ENCODE results near the gene PSD4. TPM values are rescaled to one million over a fixed set of nuclear protein-coding genes. Genes with fewer than 3 reads are reported as not detected.

Gene PSD4
- total RNA-seq, 2 experiments from 2014 or later, result 96.5 to 101 TPM

DNA sequence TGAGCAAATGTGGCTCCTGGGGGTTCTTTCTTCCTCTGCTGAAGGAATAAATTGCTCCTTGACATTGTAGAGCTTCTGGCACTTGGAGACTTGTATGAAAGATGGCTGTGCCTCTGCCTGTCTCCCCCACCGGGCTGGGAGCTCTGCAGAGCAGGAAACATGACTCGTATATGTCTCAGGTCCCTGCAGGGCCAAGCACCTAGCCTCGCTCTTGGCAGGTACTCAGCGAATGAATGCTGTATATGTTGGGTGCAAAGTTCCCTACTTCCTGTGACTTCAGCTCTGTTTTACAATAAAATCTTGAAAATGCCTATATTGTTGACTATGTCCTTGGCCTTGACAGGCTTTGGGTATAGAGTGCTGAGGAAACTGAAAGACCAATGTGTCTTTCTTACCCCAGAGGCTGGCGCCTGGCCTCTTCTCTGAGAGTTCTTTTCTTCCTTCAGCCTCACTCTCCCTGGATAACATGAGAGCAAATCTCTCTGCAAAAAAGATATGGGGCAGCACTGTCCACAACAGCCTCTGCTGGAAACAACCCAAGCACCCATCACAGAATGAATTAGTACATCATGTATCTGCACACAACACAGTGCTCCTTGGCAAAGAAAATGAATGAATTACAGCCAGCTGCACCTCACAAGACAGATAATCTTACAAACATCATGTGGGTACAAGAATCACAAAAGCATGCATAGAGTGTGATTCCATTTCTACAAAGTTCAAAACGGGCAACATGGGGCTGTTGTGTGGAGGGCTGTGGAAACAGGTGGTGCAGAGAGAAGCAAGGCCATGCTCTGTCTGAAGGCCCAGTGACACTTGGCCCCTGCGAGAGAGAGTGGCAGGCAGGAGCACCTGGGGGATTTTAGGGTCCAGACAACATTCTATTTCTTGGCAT is 39.8 kb upstream of the PSD4 start:
- Histone ChIP-seq H3K36me3 (ENCODE audit: insufficient read depth, low read length) (no peaks in the 10 kb centered on the region), H3K4me3 (ENCODE audit: low read length) (no peak overlapping the region), H3K27ac (ENCODE audit: low read depth in 1 of 2, low read length in 2 of 2) (no peak overlapping the region), H3K27me3 (ENCODE audit: control insufficient read depth in 1 of 2, insufficient read depth in 2 of 2, low read length in 2 of 2) (no peaks in the 10 kb centered on the region), H3K4me1 (ENCODE audit: insufficient read depth, low read length) (peaks cover 7% of the 10 kb centered on the region), H3K9me3 (ENCODE audit: control insufficient read depth in 1 of 2, insufficient read depth in 1 of 2, low read length in 2 of 2) (no peaks in the 10 kb centered on the region)
- peaks cover 23% of the 10 kb centered on the region for H3K4me1 Mint-ChIP-seq (ENCODE audit: low read depth)
- H3K9me3 Mint-ChIP-seq, result no peaks in the 10 kb centered on the region
- no peak overlapping the region for H3K4me3 Mint-ChIP-seq
- H3K27ac Mint-ChIP-seq, result no peak overlapping the region
- H3K27me3 Mint-ChIP-seq, result no peaks in the 10 kb centered on the region
- intact Hi-C loops (cut with DNase I, micrococcal nuclease), result loop anchor here in 1 of 2 experiments (10.0 kb wide), 1 partner anchor 149 kb away; no protein-coding TSS in a partner anchor
- ChIA-PET CTCF (interaction anchor here (1.3 to 2.6 kb wide), 2 partner anchors 70 to 256 kb away, joined by 3 to 8 read pairs; no protein-coding TSS in a partner anchor), POLR2A (interaction anchor here (1.2 kb wide), 1 partner anchor 65 kb away, joined by 3 read pairs; no protein-coding TSS in a partner anchor)
- TF ChIP-seq, protein P1, sequence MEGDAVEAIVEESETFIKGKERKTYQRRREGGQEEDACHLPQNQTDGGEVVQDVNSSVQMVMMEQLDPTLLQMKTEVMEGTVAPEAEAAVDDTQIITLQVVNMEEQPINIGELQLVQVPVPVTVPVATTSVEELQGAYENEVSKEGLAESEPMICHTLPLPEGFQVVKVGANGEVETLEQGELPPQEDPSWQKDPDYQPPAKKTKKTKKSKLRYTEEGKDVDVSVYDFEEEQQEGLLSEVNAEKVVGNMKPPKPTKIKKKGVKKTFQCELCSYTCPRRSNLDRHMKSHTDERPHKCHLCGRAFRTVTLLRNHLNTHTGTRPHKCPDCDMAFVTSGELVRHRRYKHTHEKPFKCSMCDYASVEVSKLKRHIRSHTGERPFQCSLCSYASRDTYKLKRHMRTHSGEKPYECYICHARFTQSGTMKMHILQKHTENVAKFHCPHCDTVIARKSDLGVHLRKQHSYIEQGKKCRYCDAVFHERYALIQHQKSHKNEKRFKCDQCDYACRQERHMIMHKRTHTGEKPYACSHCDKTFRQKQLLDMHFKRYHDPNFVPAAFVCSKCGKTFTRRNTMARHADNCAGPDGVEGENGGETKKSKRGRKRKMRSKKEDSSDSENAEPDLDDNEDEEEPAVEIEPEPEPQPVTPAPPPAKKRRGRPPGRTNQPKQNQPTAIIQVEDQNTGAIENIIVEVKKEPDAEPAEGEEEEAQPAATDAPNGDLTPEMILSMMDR (IDR thresholded peaks at IDR 0.05), result no peak
- H3K36me3 Mint-ChIP-seq (ENCODE audit: low read depth), result no peaks in the 10 kb centered on the region
- no peak for ATAC-seq (ENCODE audit: poor library complexity)
- peak in 1 of 14 experiments; percentile 26 for DNase-seq

DNA sequence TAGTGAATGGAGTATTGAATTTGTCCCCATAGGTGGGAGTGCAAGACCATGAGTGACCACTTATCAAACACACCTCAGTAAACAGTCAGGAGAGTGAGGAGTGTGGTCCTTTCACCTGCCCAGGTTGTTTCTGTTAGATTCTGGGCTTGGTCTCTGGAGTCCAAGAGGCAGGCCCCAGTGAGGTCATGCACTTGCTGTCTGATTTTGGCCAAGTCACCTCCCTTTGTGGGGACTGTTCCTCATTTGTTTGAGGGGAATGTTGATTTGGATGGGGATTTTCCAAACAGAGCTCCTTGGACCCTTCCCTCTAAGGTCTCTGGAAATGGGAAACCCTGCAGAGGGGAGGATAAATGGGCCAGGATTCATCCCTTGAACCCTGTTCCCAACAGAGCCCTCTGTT is 39.1 kb upstream of the PSD4 start:
- no peaks in the 10 kb centered on the region for H3K36me3 Mint-ChIP-seq (ENCODE audit: low read depth)
- ChIA-PET POLR2A (interaction anchor here (1.6 kb wide), 1 partner anchor 64 kb away, joined by 3 read pairs; no protein-coding TSS in a partner anchor), CTCF (interaction anchor here (1.0 to 2.6 kb wide), 6 partner anchors 46 to 255 kb away, joined by 3 to 8 read pairs (median 4); no protein-coding TSS in a partner anchor)
- ATAC-seq (ENCODE audit: poor library complexity) (no peak), DNase-seq (no peak)
- intact Hi-C loops (cut with DNase I, micrococcal nuclease), result loop anchor here (5.0 to 10.0 kb wide), 2 partner anchors 150 to 258 kb away; no protein-coding TSS in a partner anchor
- Histone ChIP-seq H3K36me3 (ENCODE audit: insufficient read depth, low read length) (no peaks in the 10 kb centered on the region), H3K27ac (ENCODE audit: low read depth in 1 of 2, low read length in 2 of 2) (no peak overlapping the region), H3K27me3 (ENCODE audit: control insufficient read depth in 1 of 2, insufficient read depth in 2 of 2, low read length in 2 of 2) (no peaks in the 10 kb centered on the region), H3K4me1 (ENCODE audit: insufficient read depth, low read length) (peaks cover 10% of the 10 kb centered on the region), H3K9me3 (ENCODE audit: control insufficient read depth in 1 of 2, insufficient read depth in 1 of 2, low read length in 2 of 2) (no peaks in the 10 kb centered on the region), H3K4me3 (ENCODE audit: low read length) (no peak overlapping the region)
- H3K4me3 Mint-ChIP-seq, result no peak overlapping the region
- peaks cover 25% of the 10 kb centered on the region for H3K4me1 Mint-ChIP-seq (ENCODE audit: low read depth)
- TF ChIP-seq, protein P1 (IDR thresholded peaks at IDR 0.05), result no peak
- H3K9me3 Mint-ChIP-seq, result no peaks in the 10 kb centered on the region
- H3K27me3 Mint-ChIP-seq, result no peaks in the 10 kb centered on the region
- no peak overlapping the region for H3K27ac Mint-ChIP-seq

DNA sequence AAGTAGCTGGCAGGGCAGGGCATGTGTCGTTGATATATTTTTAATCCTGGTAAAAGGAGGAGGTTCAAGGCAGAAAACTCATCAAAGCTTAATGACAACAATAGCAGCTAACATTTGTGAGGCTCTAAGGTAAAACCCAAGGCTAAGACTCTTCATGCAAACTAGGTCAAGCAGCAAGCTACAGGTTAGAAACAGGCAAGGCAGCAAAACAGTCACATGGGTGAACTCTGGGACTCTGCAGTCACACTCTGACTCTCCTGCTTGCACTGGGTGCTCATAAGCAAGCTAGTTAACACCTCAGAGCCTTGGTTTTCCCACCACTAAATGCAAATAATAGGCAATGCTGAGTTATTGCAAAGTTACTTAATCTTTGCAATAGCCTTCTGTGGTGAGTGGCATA is 38.5 kb upstream of the PSD4 start:
- no peaks in the 10 kb centered on the region for H3K9me3 ChIP-seq (ENCODE audit: control insufficient read depth in 1 of 2, insufficient read depth in 1 of 2, low read length in 2 of 2)
- Mint-ChIP-seq H3K4me1 (ENCODE audit: low read depth) (peaks cover 25% of the 10 kb centered on the region), H3K27me3 (no peaks in the 10 kb centered on the region), H3K4me3 (no peak overlapping the region), H3K9me3 (no peaks in the 10 kb centered on the region), H3K27ac (no peak overlapping the region), H3K36me3 (ENCODE audit: low read depth) (no peaks in the 10 kb centered on the region)
- CTCF ChIA-PET, result interaction anchor here (1.0 to 2.6 kb wide), 5 partner anchors 46 to 235 kb away, joined by 3 to 8 read pairs (median 3); no protein-coding TSS in a partner anchor
- ATAC-seq (ENCODE audit: poor library complexity) (no peak), DNase-seq (no peak)
- POLR2A ChIA-PET, result interaction anchor here (1.6 kb wide), 1 partner anchor 64 kb away, joined by 3 read pairs; no protein-coding TSS in a partner anchor
- no peaks in the 10 kb centered on the region for H3K36me3 ChIP-seq (ENCODE audit: insufficient read depth, low read length)
- H3K4me1 ChIP-seq (ENCODE audit: insufficient read depth, low read length), result peaks cover 10% of the 10 kb centered on the region
- H3K27ac ChIP-seq (ENCODE audit: low read depth in 1 of 2, low read length in 2 of 2), result no peak overlapping the region
- H3K27me3 ChIP-seq (ENCODE audit: control insufficient read depth in 1 of 2, insufficient read depth in 2 of 2, low read length in 2 of 2), result no peaks in the 10 kb centered on the region
- no peak overlapping the region for H3K4me3 ChIP-seq (ENCODE audit: low read length)
- intact Hi-C loops (cut with DNase I, micrococcal nuclease), result loop anchor here (5.0 to 10.0 kb wide), 2 partner anchors 151 to 257 kb away; no protein-coding TSS in a partner anchor
- TF ChIP-seq, protein P1 (IDR thresholded peaks at IDR 0.05), result no peak

All from CD4-positive, alpha-beta T cell (primary cell).